GM21737 (cell line): Measurements from ENCODE around the gene GRIN2A.

Experiments
- ATAC-seq: cut with Tn5 transposase; IDR thresholded peaks from one replicate; pipeline ENCODE4 v1.9.1; 2021; ENCODE audit warnings: mild to moderate bottlenecking, moderate library complexity; ENCODE audit not compliant: unreplicated experiment

GRIN2A gene

DNA sequence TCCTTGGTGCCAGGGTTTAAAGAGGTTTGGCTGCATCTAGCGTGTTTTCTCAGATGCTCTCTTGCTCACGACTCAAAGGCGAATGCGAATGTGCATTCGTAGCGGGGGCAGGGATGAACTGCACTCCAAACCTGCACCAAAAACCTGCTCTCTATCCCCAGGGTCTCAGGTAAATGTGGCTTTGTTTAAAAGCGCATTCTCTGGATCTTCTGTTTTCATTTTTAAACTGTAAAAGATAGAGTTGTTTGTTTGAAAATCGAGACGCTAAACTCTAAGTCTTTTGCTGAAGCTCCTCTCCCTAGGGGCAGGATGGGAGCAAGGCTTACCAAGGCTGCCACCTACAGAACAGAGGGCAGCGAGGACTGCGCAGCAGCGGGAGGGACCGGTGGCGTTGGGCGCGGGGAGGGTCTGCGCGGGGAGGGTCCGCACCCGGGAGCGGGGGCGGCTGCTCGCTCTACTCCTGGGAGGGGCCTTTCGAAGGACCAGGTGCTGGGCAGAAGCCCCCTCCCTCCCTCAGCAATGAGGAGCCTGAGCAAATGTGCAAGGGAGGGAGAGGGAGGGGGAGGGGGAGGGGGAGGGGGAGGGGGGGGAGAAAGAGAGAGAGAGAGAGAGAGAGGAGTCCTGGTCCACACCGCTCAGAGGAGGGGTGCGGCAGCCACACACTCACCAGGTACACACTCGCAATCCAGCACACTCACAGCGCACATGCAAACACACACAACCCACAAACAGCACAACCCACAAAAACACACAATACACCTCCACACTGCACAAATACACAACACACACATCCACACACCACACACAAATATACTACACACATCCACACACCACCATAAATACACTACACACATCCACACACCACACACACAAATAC is 142.8 kb downstream of the GRIN2A start:
- ATAC-seq = no peak

DNA sequence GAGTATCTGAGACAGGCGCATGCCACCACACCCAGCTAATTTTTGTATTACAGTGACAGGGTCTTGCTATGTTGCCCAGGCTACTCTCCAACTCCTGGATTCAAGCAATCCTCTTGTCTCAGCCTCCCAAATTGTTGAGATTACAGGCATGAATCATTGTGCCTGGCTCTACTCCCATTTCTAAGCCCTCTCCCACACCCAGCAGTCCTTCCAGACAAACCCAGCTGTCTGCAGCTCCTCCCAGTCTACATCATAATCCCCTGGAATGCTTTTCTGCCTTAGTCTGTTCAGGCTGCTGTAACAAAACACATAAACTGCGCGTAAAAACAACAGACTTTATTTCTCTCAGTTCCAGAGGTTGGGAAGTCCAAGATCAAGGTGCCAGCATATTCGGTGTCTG is 144.5 kb downstream of the GRIN2A start:
- ATAC-seq = no peak

DNA sequence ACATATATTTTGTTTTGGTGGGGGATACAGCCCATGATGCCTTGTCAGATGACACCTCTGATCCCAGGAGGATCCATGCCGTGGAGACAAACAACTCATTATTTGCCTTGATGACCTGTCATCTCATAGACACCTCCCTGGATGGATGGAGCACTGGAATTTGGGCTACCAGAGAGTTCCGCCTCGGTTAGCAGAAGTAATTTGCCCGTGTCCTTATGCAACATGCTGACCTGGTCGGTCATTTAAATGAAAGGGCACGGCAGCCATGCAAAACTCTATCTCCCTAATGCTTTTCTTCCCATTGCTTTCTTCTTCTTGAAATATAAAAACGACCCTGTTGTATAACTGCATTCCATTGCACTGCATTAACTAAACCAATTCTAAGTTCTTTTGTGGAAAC is 145.3 kb downstream of the GRIN2A start:
- no peak for ATAC-seq

DNA sequence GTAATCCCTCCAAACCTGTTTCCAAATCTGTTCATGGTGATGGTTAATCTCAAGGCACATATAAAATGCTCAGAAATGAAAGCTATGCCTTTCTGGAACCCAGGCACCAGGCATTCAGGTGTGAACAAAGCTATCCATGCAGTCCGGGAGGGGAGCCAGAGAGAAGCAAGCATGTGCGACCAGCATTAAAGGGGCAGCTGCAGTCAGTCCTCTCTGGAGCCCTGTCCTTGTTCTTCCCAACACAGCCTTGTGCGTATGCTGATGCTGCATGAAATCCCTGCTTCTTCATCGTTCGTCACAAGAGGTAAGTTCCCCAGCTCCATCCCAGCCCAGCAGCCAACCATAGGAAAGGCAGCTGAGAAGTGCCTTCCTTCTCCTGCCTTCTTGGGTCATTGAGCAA is 148.7 kb downstream of the GRIN2A start:
- no peak for ATAC-seq

GRCh38 chr16:10031955-10032354 is 150.3 kb downstream of the GRIN2A start:
- no peak for ATAC-seq

- no peak for ATAC-seq
Measured at GRCh38 chr16:10031473-10031872, 150.8 kb downstream of the GRIN2A start.

DNA sequence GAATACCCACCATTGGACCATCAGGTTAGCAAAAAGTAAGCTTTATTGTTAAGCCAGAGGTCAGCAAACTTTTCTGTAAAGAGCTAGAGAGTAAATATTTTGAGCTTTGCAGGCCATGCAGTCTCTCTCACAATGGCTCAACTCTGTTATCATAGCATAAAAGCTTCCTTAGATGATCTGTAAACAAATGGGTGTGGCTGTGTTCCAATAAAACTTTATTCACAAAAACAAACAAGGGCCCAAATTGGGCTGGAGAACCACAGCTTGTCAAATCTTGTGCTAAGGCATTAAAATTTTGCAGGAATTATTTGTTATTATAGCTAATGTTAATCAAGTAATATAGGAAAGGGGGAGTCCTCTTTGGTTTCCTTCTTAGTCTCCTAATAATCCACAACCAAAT is 153.6 kb downstream of the GRIN2A start:
- ATAC-seq = no peak

GRCh38 chr16:10027553-10027952 is 154.7 kb downstream of the GRIN2A start:
- ATAC-seq = no peak

GRCh38 chr16:10026593-10026992 is 155.6 kb downstream of the GRIN2A start:
- ATAC-seq = no peak

DNA sequence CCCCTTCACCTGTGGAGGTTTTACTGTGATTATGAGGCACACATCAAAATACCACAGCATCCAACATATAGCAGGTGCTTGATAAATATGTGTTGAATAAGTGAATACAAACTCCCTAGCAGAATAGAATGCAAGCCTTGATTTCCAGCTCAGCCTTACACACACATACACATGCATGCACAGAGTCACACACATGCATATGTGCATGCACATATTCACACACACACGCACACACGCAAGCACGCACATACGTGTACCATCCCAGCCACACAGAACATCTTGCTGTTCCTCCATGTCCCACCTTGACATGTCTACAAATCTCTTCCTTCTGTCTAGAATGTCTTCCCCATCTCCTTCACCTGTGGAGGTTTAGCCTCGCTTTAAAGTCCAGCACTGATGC is 160.1 kb downstream of the GRIN2A start:
- no peak for ATAC-seq

GRCh38 chr16:10020866-10021265 is 161.4 kb downstream of the GRIN2A start:
- ATAC-seq = no peak

DNA sequence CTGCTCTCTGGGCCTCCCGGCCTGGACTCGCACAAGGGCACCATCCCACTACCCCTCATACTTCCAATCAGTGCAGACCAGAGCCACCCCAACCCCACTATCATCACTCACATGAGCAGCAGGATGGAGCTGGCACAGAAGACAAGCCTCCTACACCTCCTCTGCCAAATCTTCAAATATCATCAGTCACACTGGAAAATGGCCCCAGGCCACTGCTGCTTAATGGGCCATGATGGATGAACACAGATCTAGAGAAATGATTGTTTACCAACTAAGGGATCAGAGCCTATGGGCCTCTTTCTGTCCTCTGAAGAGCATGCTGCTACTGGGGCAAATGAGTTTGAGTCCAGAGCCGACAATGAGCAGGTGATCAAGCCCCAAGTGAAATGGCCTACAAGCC is 165.5 kb downstream of the GRIN2A start:
- ATAC-seq = no peak

- no peak for ATAC-seq
Measured at GRCh38 chr16:10015397-10015796, 166.8 kb downstream of the GRIN2A start.

- no peak for ATAC-seq
Measured at GRCh38 chr16:10013774-10014173, 168.5 kb downstream of the GRIN2A start.

DNA sequence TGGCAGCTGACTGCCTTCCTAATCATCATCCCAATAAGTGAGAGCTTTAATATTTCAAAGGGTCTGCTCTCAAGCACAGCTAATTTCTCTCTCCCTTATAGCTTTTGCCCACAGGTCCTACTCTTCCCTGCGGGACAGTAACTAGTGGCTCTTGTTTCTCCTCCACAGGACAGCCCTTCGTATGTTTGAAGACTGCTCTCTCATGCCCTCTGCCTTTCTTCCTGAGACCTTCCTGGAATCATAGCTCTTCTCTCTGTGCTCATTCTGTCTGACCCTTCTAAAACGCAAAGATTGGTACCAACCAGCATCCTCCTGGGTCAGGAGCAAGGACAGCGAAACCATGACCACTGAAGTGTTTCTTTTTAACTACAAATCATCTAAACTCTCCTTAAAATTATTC is 168.9 kb downstream of the GRIN2A start:
- no peak for ATAC-seq

- no peak for ATAC-seq
Measured at GRCh38 chr16:10009684-10010083, 172.5 kb downstream of the GRIN2A start.

DNA sequence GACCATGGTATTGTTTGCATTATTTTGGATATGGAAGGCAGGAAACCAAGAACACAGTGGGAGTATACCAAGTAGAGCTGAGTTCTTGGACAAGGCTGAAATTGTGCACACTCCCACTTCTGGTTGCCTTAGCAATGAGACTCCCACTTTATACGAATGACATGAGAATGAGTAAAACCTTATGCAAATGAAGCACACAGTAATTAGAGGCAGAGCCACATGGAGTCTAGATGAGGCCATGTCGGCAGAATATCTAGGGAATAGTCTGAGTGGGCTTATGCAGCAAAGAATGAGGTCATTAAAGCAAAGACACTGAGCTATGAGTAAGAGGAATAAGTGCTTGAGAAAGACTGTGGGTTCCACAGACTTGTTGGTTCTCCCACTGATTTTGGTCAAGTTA is 178.7 kb downstream of the GRIN2A start:
- ATAC-seq = no peak

DNA sequence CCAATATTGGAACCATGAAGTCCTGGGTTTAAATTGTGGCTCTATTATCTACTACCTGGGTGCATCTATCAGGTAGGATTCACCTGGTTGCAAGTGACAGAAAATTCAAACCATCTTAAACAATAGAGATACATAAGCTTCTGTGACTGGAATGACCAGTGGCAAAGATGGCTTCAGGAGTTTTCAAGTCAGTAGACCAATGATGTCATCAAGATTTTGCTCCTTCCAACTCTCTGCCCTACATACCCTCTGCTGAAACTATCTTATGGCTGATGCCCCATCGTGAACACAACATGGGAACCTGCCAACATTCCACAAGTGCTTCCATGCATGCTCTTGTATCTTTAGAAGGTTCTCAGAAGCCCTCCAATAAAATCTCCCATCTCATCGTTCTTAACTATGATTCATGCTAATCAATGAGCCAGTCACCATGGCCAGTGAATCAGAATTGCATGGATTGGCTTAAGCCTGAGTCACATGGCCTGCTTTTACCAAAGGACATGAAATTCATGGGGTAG is 180.9 kb downstream of the GRIN2A start:
- no peak for ATAC-seq

DNA sequence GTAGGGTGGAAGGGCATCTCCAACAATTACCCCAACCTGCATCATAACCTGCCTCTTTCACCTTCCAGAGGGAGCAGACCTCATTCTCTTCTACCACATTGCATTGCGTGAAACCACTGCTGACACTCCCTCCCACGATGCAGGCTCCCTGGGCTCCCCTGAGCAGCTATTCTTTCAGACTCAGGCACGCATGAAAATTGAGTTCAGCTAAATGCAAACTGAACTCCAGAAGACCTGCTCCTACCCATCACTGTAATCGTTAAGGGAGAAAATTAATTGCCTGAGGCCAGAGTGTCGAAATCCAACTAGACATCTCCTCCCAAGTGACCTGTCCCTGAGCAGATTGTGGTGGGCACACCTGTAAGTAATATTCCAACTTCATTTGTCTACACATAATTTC is 186.0 kb downstream of the GRIN2A start:
- no peak for ATAC-seq

DNA sequence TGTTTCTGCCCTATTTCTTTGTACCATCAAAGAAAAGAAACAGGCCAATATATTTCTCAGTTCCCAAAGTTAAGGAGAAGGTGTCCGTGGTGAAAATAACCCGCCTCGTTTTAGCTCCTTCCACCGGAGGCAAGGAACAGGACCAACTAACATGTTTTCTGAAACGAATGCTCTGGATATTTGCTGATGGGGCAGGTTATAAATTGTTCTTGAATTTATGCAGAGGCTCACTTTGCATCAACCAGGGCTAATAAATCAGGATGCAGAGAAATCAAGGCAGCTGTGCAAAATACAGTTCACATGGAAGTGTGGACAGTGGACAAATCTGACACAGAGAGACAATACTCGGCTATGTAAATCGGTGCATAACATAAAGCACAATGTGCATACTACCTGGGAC is 189.8 kb downstream of the GRIN2A start:
- ATAC-seq = no peak

DNA sequence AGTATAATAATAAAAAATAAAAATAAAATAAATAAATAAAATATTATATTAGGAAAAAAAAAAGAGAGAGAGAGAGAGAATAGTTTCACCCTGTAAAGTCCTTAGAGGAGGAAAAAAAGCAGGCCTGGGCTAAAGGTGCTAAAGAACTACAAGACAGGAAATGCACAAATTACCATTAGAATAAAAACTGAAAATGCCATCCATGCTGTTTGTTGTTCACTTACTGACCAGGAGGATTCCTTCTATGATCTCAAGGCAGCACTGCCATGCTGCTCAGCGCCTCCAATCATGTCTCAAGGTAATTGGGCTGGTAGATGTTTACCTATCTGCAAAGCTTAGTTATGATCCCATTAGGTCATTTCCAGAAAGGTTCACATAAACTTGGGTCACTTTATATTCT is 201.2 kb downstream of the GRIN2A start:
- ATAC-seq = no peak

DNA sequence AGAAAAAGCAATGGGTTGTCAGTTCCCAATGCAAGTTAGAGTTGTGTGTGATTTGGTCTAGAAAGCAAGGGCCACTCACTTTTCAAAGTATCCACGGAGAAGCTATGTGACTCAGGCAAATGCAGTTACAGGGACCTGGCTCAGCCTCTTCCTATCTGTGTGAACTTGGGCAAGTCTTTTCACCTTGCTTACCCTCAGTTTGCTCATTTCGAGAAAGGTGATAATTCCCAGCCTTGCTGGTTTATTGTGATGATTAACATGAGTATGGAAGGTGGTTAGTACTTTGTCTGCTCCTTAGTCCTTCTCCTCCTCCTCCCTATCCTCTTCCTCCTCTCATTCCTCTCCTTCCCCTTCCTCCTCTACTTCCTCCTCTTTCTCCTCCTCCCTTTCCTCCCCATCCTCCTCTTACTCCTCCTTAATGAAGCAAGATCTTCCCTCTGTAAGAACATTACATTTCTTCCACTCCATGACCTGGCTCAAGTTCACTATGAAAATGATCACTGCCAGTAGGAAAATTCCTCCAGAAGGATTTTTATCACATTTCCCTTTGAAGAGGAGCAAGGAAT is 204.0 kb downstream of the GRIN2A start:
- ATAC-seq = no peak
